Gastroesophageal sphincter (tissue), 4 donors: ENCODE results near the gene POLR2I. TPM values are rescaled to one million over a fixed set of nuclear protein-coding genes. Genes with fewer than 3 reads are reported as not detected.

Source experiments
- ATAC-seq: fragments of 150-250 bp; one replicate; pipeline ENCODE4 v1.9.1; 2016; ENCODE audit warnings: mild to moderate bottlenecking, moderate library complexity
- H3K27ac ChIP-seq, 4 donors: fragments of 200-600 bp; sonication (generic) in 3 of 4; 1 replicate in 3 of 4; 2 replicates in 1 of 4; pipeline ENCODE4 v1.5.1; 2016 to 2019
- H3K27me3 ChIP-seq: fragments of 200-600 bp; sonication (generic); one replicate; pipeline ENCODE4 v1.5.1; 2019
- H3K36me3 ChIP-seq, 2 donors: fragments of 200-600 bp; sonication (generic); one replicate each; pipeline ENCODE4 v1.5.1; 2019; ENCODE audit warnings: control low read depth in 1 of 2
- H3K4me1 ChIP-seq, 3 donors: fragments of 200-600 bp; sonication (generic); 1 replicate in 2 of 3; 2 replicates in 1 of 3; pipeline ENCODE4 v1.5.1; 2016 to 2019; ENCODE audit warnings: control low read depth in 2 of 3
- H3K4me3 ChIP-seq, 2 donors: fragments of 200-600 bp; sonication (generic); one replicate each; pipeline ENCODE4 v1.5.1; 2019; ENCODE audit warnings: mild to moderate bottlenecking in 1 of 2, moderate library complexity in 1 of 2
- H3K9me3 ChIP-seq, 3 donors: fragments of 200-600 bp; sonication (generic); one replicate each; pipeline ENCODE4 v1.5.1; 2017 to 2019; ENCODE audit warnings: control low read depth in 2 of 3
- CTCF ChIP-seq, 4 experiments: fragments of 200-600 bp in 2 of 4; fragments of 450-650 bp in 2 of 4; sonication (generic) in 1 of 4; IDR thresholded peaks; one replicate each; pipeline ENCODE4 v1.5.1; 2017 to 2019; ENCODE audit warnings: antibody characterized with exemption in 4 of 4, mild to moderate bottlenecking in 2 of 4, moderate library complexity in 2 of 4
- EP300 ChIP-seq: sonication (generic); formaldehyde crosslinking; IDR thresholded peaks from one replicate; pipeline ENCODE4 v1.6.1; 2017; ENCODE audit warnings: antibody characterized with exemption, mild to moderate bottlenecking
- POLR2A ChIP-seq, 2 donors: fragments of 450-650 bp; IDR thresholded peaks; one replicate each; pipeline ENCODE4 v1.6.1; 2017; ENCODE audit warnings: antibody characterized with exemption in 2 of 2, mild to moderate bottlenecking in 2 of 2, moderate library complexity in 1 of 2
- POLR2AphosphoS5 ChIP-seq: sonication (generic); formaldehyde crosslinking; IDR thresholded peaks from one replicate; pipeline ENCODE4 v1.6.1; 2017; ENCODE audit warnings: antibody characterized with exemption
- WGBS, 2 donors: methylation state at CpG; one replicate each; pipeline ENCODE4 v1.1.5; 2018; ENCODE audit warnings: low coverage in 1 of 2; 5-methylcytosine and 5-hydroxymethylcytosine counted together
- total RNA-seq, 4 donors: library from RNA; depleted of rRNA; stranded (reverse); fragments of >200 nt; gene quantifications; one replicate each; pipeline ENCODE4 v1.1.0, GENCODE V29; 2016

POLR2I gene
- total RNA-seq = 10 to 100 TPM; 49.3 to 60.2 (median 54.1) TPM

- peak within 1 kb of the TSS; percentile 68 to 96 (median 93) for H3K27ac ChIP-seq
- H3K36me3 ChIP-seq = peaks cover 0 to 71% of the 10 kb centered on the region in 2 donors
- 0% methylated on average over 9 of the region's 60 CpGs; no CpG with 5 or more reads in 1 of the 2 donors for WGBS, 2 donors
- ATAC-seq = peak; percentile 97
- no peaks in the 10 kb centered on the region for H3K27me3 ChIP-seq
- peaks cover 0 to 56% (median 18%) of the 10 kb centered on the region in 3 donors for H3K4me1 ChIP-seq
- peak within 1 kb of the TSS; percentile 55 to 89 for H3K4me3 ChIP-seq
- TF ChIP-seq POLR2AphosphoS5 (peak; percentile 95), EP300 (no peak), POLR2A (IDR thresholded peaks at IDR 0.05) (peak; percentile 72 to 79), CTCF (IDR thresholded peaks at IDR 0.05) (no peak)
- H3K9me3 ChIP-seq = no peaks in the 10 kb centered on the region
Observed at GRCh38 chr19:36114721-36115452, at the start of gene POLR2I. Gene POLR2I (minus strand): TSS chr19:36114875. CDS start chr19:36114856, 19 bp downstream.

- no peak overlapping the region for H3K4me3 ChIP-seq
- no peaks in the 10 kb centered on the region for H3K27me3 ChIP-seq
- peaks cover 0 to 3% (median 0%) of the 10 kb centered on the region in 3 donors for H3K4me1 ChIP-seq
- 92% methylated on average over 11 to 12 of the region's 12 CpGs for WGBS, 2 donors
- ATAC-seq = no peak
- no peaks in the 10 kb centered on the region for H3K9me3 ChIP-seq
- H3K27ac ChIP-seq = no peak overlapping the region
- H3K36me3 ChIP-seq = peaks cover 0 to 24% of the 10 kb centered on the region in 2 donors
- no peak for TF ChIP-seq POLR2A (IDR thresholded peaks at IDR 0.05)
- no peak for TF ChIP-seq EP300
- TF ChIP-seq CTCF (IDR thresholded peaks at IDR 0.05) = no peak
- TF ChIP-seq POLR2AphosphoS5 = no peak
Observed at GRCh38 chr19:36163813-36164212, 49.1 kb upstream of the POLR2I start.

GRCh38 chr19:36160821-36161596 is 46.3 kb upstream of the POLR2I start:
- no peak overlapping the region for H3K27ac ChIP-seq
- H3K4me1 ChIP-seq = no peaks in the 10 kb centered on the region
- no peak for ATAC-seq
- no peak for TF ChIP-seq EP300
- no peak for TF ChIP-seq CTCF (IDR thresholded peaks at IDR 0.05)
- TF ChIP-seq POLR2AphosphoS5 = no peak
- no peak for TF ChIP-seq POLR2A (IDR thresholded peaks at IDR 0.05)
- H3K4me3 ChIP-seq = no peak overlapping the region
- no peaks in the 10 kb centered on the region for H3K9me3 ChIP-seq
- 76 to 90% methylated on average over 6 of the region's 7 CpGs for WGBS, 2 donors
- H3K27me3 ChIP-seq = no peaks in the 10 kb centered on the region
- H3K36me3 ChIP-seq = peaks cover 0 to 14% of the 10 kb centered on the region in 2 donors

- ATAC-seq = no peak
- H3K36me3 ChIP-seq = peaks cover 0 to 28% of the 10 kb centered on the region in 2 donors
- 82 to 91% methylated on average over 7 to 8 of the region's 10 CpGs for WGBS, 2 donors
- H3K27me3 ChIP-seq = no peaks in the 10 kb centered on the region
- H3K4me1 ChIP-seq = peaks cover 3 to 45% (median 9%) of the 10 kb centered on the region in 3 donors
- TF ChIP-seq POLR2AphosphoS5 (no peak), CTCF (IDR thresholded peaks at IDR 0.05) (no peak), EP300 (no peak), POLR2A (IDR thresholded peaks at IDR 0.05) (no peak)
- H3K9me3 ChIP-seq = no peaks in the 10 kb centered on the region
- peak overlapping the region; percentile 77 to 80 for H3K4me3 ChIP-seq
- peak overlapping the region; percentile 97 to 99 (median 98) for H3K27ac ChIP-seq
Observed at GRCh38 chr19:36153126-36153525, 38.5 kb upstream of the POLR2I start.
